Muscle of arm (tissue), 14 donors: Measurements from ENCODE around the gene SERPINB2. TPM values are rescaled to one million over a fixed set of nuclear protein-coding genes. Genes with fewer than 3 reads are reported as not detected.

Experiments used
- DNase-seq: peaks from one replicate; pipeline ENCODE4 v3.0.0-alpha.2; 2013
- long read RNA-seq, 11 donors: transcript quantifications; one replicate each; lab custom pipeline, GENCODE V29; 2026
- polyA plus RNA-seq, 12 donors: library from polyadenylated mRNA; unstranded; fragments of 120-200 nt; gene quantifications; one replicate each; pipeline ENCODE4 v1.2.1, GENCODE V29; 2013; ENCODE audit not compliant: insufficient read length in 12 of 12

SERPINB2 gene
- polyA plus RNA-seq, result 100 to 1,000 TPM in 1 of 12 donors, 10 to 100 TPM in 2, 1 to 10 TPM in 1, under 1 TPM in 5, not detected in 3; 0.11 to 146 (median 0.33) TPM
- long read RNA-seq, donor 1, result 0 reads
- long read RNA-seq, donor 2, result 0 reads
- long read RNA-seq, donor 3, result 0 reads
- long read RNA-seq, donor 4, result 0 reads
- long read RNA-seq, donor 5, result 0 reads
- long read RNA-seq, donor 6, result 0 reads
- long read RNA-seq, donor 7, transcript SERPINB2-201 (8 exons, 1,913 nt), result major isoform, 6 of 6 reads
- long read RNA-seq, donor 7, partial matches to known transcripts, result 0 of 6 reads
- long read RNA-seq, donor 7, other reads (novel, unspliced or antisense), result 0 of 6 reads
- long read RNA-seq, donor 8, result 0 reads
- long read RNA-seq, donor 9, partial matches to known transcripts, result 0 of 3 reads
- long read RNA-seq, donor 9, other reads (novel, unspliced or antisense), result 0 of 3 reads
- long read RNA-seq, donor 10, result 0 reads
- long read RNA-seq, donor 11, result 0 reads

GRCh38 chr18:63887424-63887823, at the start of gene SERPINB2:
SERPINB2 (plus strand) TSS chr18:63887705; CDS start chr18:63891445, 3,740 bp downstream.
- DNase-seq, result no peak

- no peak for DNase-seq
These were observed 44.5 kb upstream of the SERPINB2 start for GRCh38 chr18:63843008-63843407.

GRCh38 chr18:63844254-63844653, 43.3 kb upstream of the SERPINB2 start:
- DNase-seq, result peak; percentile 17

- DNase-seq, result peak; percentile 14
These were observed 39.3 kb upstream of the SERPINB2 start for GRCh38 chr18:63848159-63848558.

GRCh38 chr18:63850020-63850419, 37.5 kb upstream of the SERPINB2 start:
- DNase-seq, result no peak

- no peak for DNase-seq
These were observed 36.9 kb upstream of the SERPINB2 start for GRCh38 chr18:63850636-63851035.

GRCh38 chr18:63858456-63858855, 29.0 kb upstream of the SERPINB2 start:
- no peak for DNase-seq

- DNase-seq, result no peak
These were observed 27.6 kb upstream of the SERPINB2 start for GRCh38 chr18:63859781-63860475.

GRCh38 chr18:63860531-63860930, 27.0 kb upstream of the SERPINB2 start:
- DNase-seq, result no peak

GRCh38 chr18:63867368-63868125, 20.0 kb upstream of the SERPINB2 start:
- no peak for DNase-seq

- DNase-seq, result no peak
These were observed 19.0 kb upstream of the SERPINB2 start for GRCh38 chr18:63868546-63868945.

- no peak for DNase-seq
These were observed 18.1 kb upstream of the SERPINB2 start for GRCh38 chr18:63869374-63869773.

- no peak for DNase-seq
These were observed 17.7 kb upstream of the SERPINB2 start for GRCh38 chr18:63869851-63870250.

- DNase-seq, result no peak
These were observed 15.7 kb upstream of the SERPINB2 start for GRCh38 chr18:63871836-63872235.

GRCh38 chr18:63872586-63872985, 14.9 kb upstream of the SERPINB2 start:
- no peak for DNase-seq

GRCh38 chr18:63878343-63878742, 9.2 kb upstream of the SERPINB2 start:
- no peak for DNase-seq

GRCh38 chr18:63878925-63879324, 8.6 kb upstream of the SERPINB2 start:
- no peak for DNase-seq

GRCh38 chr18:63879709-63880108, 7.8 kb upstream of the SERPINB2 start:
- no peak for DNase-seq

- no peak for DNase-seq
These were observed 5.7 kb upstream of the SERPINB2 start for GRCh38 chr18:63881851-63882250.

GRCh38 chr18:63882333-63883141, 5.0 kb upstream of the SERPINB2 start:
- DNase-seq, result no peak

- DNase-seq, result no peak
These were observed 3.9 kb upstream of the SERPINB2 start for GRCh38 chr18:63883617-63884016.
